ENCODE data around the gene ARMC8. TPM values are rescaled to one million over a fixed set of nuclear protein-coding genes. Genes with fewer than 3 reads are reported as not detected.

Gene ARMC8, protein sequence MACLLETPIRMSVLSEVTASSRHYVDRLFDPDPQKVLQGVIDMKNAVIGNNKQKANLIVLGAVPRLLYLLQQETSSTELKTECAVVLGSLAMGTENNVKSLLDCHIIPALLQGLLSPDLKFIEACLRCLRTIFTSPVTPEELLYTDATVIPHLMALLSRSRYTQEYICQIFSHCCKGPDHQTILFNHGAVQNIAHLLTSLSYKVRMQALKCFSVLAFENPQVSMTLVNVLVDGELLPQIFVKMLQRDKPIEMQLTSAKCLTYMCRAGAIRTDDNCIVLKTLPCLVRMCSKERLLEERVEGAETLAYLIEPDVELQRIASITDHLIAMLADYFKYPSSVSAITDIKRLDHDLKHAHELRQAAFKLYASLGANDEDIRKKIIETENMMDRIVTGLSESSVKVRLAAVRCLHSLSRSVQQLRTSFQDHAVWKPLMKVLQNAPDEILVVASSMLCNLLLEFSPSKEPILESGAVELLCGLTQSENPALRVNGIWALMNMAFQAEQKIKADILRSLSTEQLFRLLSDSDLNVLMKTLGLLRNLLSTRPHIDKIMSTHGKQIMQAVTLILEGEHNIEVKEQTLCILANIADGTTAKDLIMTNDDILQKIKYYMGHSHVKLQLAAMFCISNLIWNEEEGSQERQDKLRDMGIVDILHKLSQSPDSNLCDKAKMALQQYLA
- total RNA-seq = 45.7 and 59.0 TPM in 2 replicates

DNA sequence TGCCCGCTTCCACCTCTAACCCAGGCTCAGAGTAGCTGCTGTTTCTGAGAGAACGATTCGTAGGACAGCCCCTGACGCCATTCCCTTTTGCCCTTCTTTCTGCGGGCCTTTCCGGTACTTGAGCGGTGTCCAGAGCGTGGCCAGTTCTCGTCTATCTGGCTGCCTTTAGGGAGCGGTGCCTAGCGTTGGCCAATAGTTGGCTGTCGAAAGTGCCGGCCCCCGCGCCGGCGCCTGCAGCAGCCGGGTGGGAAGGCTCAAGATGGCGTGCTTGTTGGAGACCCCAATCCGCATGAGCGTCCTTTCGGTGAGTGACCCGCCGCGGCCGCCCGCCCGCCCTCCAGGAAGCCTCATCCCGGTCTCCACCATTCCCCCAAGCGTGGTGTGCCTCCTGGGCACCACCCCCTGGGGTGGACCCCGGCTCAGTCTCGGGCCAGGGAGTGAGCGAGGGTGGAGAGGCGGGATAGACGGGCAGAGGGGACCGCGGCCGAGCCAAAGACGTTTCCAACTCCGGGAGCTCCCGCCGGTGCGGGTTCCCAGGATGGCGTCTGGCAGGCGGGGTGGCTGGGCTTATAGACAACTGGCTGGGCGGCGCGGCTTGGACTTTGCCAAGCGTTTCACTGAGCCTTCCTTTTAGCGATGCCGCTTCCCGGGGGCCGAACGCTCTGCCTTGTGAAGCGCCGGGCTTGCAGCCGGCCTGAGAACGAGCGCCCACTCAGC, at the start of gene ARMC8:
ARMC8 (plus strand) TSS at position 6 of the 717 bp plus-strand sequence; CDS start at position 260, 254 bp downstream.
- Histone ChIP-seq H4K20me1 (ENCODE audit: insufficient read depth, low read length) (peaks cover 29% of the 10 kb centered on the region), H3K79me2 (ENCODE audit: insufficient read depth, low read length) (peaks cover 40% of the 10 kb centered on the region), H3K27ac (ENCODE audit: low read depth, low read length) (peak within 1 kb of the TSS; percentile 91), H3K9me3 (ENCODE audit: low read depth, low read length) (no peaks in the 10 kb centered on the region), H2AFZ (ENCODE audit: low read length) (peak within 1 kb of the TSS; percentile 99), H3K4me3 (ENCODE audit: insufficient read depth, low read length) (peak within 1 kb of the TSS; percentile 88), H3K36me3 (ENCODE audit: insufficient read depth, low read length) (peaks cover 5% of the 10 kb centered on the region), H3K4me2 (ENCODE audit: insufficient read depth, low read length) (peak within 1 kb of the TSS; percentile 92), H3K4me1 (ENCODE audit: insufficient read depth, low read length) (peaks cover 6% of the 10 kb centered on the region), H3K27me3 (ENCODE audit: insufficient read depth, low read length) (peaks cover 9% of the 10 kb centered on the region)
- peak; percentile 96 for DNase-seq (ENCODE audit: insufficient read length, low spot score, missing footprints)
- TF ChIP-seq, protein P1, sequence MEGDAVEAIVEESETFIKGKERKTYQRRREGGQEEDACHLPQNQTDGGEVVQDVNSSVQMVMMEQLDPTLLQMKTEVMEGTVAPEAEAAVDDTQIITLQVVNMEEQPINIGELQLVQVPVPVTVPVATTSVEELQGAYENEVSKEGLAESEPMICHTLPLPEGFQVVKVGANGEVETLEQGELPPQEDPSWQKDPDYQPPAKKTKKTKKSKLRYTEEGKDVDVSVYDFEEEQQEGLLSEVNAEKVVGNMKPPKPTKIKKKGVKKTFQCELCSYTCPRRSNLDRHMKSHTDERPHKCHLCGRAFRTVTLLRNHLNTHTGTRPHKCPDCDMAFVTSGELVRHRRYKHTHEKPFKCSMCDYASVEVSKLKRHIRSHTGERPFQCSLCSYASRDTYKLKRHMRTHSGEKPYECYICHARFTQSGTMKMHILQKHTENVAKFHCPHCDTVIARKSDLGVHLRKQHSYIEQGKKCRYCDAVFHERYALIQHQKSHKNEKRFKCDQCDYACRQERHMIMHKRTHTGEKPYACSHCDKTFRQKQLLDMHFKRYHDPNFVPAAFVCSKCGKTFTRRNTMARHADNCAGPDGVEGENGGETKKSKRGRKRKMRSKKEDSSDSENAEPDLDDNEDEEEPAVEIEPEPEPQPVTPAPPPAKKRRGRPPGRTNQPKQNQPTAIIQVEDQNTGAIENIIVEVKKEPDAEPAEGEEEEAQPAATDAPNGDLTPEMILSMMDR (IDR thresholded peaks at IDR 0.05; ENCODE audit: extremely low read depth, low read depth, low read length) = no peak

DNA sequence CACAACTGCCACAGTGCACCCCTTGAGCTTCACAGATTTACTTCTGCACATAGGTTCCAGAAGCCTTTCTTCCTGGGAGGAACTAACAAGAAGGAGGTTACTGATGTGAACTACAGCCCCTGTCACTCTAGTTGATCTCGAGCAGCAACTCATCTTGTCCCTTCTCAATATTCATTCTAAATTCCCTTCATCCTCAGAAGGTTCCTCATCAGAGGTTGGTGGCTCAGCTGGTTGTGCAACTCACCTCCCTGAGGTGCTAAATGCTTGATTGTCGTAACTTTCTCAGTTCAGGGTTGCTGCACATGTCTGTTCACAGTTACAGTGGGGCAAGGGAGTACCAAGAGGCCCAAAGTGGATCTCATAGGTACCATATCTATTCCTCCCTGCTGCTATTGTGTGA, 49.2 kb upstream of the ARMC8 start:
- no peak overlapping the region for H2AFZ ChIP-seq (ENCODE audit: low read length)
- TF ChIP-seq, protein P1 (IDR thresholded peaks at IDR 0.05; ENCODE audit: extremely low read depth, low read depth, low read length) = no peak
- no peak overlapping the region for H3K4me3 ChIP-seq (ENCODE audit: insufficient read depth, low read length)
- no peak overlapping the region for H3K4me2 ChIP-seq (ENCODE audit: insufficient read depth, low read length)
- no peaks in the 10 kb centered on the region for H4K20me1 ChIP-seq (ENCODE audit: insufficient read depth, low read length)
- peaks cover 2% of the 10 kb centered on the region for H3K27me3 ChIP-seq (ENCODE audit: insufficient read depth, low read length)
- H3K79me2 ChIP-seq (ENCODE audit: insufficient read depth, low read length) = no peaks in the 10 kb centered on the region
- no peaks in the 10 kb centered on the region for H3K9me3 ChIP-seq (ENCODE audit: low read depth, low read length)
- no peaks in the 10 kb centered on the region for H3K36me3 ChIP-seq (ENCODE audit: insufficient read depth, low read length)
- H3K4me1 ChIP-seq (ENCODE audit: insufficient read depth, low read length) = no peaks in the 10 kb centered on the region
- DNase-seq (ENCODE audit: insufficient read length, low spot score, missing footprints) = no peak
- H3K27ac ChIP-seq (ENCODE audit: low read depth, low read length) = no peak overlapping the region

GRCh38 chr3:138139691-138140090, 47.4 kb upstream of the ARMC8 start:
- H3K27ac ChIP-seq (ENCODE audit: low read depth, low read length) = no peak overlapping the region
- no peaks in the 10 kb centered on the region for H3K79me2 ChIP-seq (ENCODE audit: insufficient read depth, low read length)
- no peaks in the 10 kb centered on the region for H3K9me3 ChIP-seq (ENCODE audit: low read depth, low read length)
- H4K20me1 ChIP-seq (ENCODE audit: insufficient read depth, low read length) = no peaks in the 10 kb centered on the region
- H3K36me3 ChIP-seq (ENCODE audit: insufficient read depth, low read length) = no peaks in the 10 kb centered on the region
- H3K27me3 ChIP-seq (ENCODE audit: insufficient read depth, low read length) = peaks cover 2% of the 10 kb centered on the region
- no peak overlapping the region for H2AFZ ChIP-seq (ENCODE audit: low read length)
- DNase-seq (ENCODE audit: insufficient read length, low spot score, missing footprints) = no peak
- H3K4me3 ChIP-seq (ENCODE audit: insufficient read depth, low read length) = no peak overlapping the region
- no peak overlapping the region for H3K4me2 ChIP-seq (ENCODE audit: insufficient read depth, low read length)
- H3K4me1 ChIP-seq (ENCODE audit: insufficient read depth, low read length) = no peaks in the 10 kb centered on the region
- TF ChIP-seq, protein P1 (IDR thresholded peaks at IDR 0.05; ENCODE audit: extremely low read depth, low read depth, low read length) = no peak
